ENCODE results near the gene ALDH3A1. TPM values are rescaled to one million over a fixed set of nuclear protein-coding genes. Genes with fewer than 3 reads are reported as not detected.
A peak's percentile ranks its signal among the peaks of the same experiment; 100 is the strongest.

The ALDH3A1 gene
- polyA plus RNA-seq, 6 donors from 2014 or later: 0.19 TPM; not detected in 5

DNA sequence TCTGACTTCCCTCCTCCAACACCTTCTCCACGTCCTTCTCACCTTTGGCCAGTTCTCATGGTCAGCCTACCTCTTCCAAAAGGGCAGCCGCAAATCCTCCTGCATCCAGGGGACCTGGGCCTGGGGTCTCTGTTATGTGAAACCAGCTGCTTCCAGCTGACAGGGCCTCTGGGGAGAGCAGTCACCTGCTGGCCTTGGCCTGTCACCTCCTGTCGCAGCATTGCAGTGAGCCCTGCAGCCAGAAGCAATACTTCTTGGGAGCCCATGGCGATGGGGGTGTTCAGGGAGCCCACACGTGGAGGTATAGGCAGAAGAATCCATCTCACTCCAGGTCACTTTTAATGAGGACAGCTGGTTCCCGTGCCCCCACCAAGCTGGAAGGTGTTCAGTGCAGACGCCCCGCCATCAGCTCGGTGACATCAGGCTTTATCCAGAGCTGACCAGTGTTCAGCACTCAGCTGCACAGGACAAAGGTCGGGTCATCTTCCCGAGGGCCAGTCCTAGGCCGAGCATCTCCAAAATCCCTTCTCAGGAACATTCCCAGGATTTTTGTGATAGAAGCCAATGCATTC, 30.0 kb downstream of the ALDH3A1 start:
- no peaks in the 10 kb centered on the region for H3K9me3 Mint-ChIP-seq
- H3K27ac Mint-ChIP-seq: no peak overlapping the region
- ATAC-seq (ENCODE audit: low read depth in 2 of 2) (no peak), DNase-seq (no peak)
- H3K4me3 Mint-ChIP-seq: no peak overlapping the region
- peaks cover 0 to 25% (median 13%) of the 10 kb centered on the region in 3 donors for H3K27me3 Mint-ChIP-seq
- H3K4me1 Mint-ChIP-seq: peaks cover 0 to 3% (median 3%) of the 10 kb centered on the region in 3 donors
- no peaks in the 10 kb centered on the region for H3K36me3 Mint-ChIP-seq

- Mint-ChIP-seq H3K9me3 (no peaks in the 10 kb centered on the region), H3K27me3 (peaks cover 0 to 23% (median 13%) of the 10 kb centered on the region in 3 donors), H3K36me3 (no peaks in the 10 kb centered on the region), H3K4me1 (peaks cover 0 to 3% (median 0%) of the 10 kb centered on the region in 3 donors), H3K4me3 (no peak overlapping the region), H3K27ac (peak overlapping the region in 1 of 6 donors; percentile 54)
- DNase-seq (no peak), ATAC-seq (ENCODE audit: low read depth in 2 of 2) (no peak)
Observed at GRCh38 chr17:19717411-19717908, 30.6 kb downstream of the ALDH3A1 start.

DNA sequence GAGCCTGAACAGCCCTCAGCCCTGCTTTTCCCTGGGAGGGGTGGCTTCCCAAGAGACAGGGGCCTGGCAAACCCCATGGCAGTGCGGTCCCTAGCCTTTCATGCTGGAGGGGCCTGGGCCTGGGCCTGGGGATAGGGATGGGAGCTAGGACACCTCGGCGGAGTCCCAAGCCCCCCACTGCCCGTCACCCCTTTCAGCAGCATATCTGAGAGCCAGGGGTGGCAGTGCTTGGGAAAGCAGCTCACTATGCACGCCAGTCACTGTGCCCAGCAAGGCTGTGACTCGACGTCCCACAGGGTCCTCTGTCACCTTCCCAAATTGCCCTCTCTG, 31.1 kb downstream of the ALDH3A1 start:
- Mint-ChIP-seq H3K4me1 (peaks cover 0 to 3% (median 0%) of the 10 kb centered on the region in 3 donors), H3K4me3 (no peak overlapping the region), H3K27me3 (peaks cover 0 to 18% (median 13%) of the 10 kb centered on the region in 3 donors), H3K36me3 (no peaks in the 10 kb centered on the region), H3K9me3 (no peaks in the 10 kb centered on the region), H3K27ac (no peak overlapping the region)
- DNase-seq (no peak), ATAC-seq (ENCODE audit: low read depth in 2 of 2) (no peak)

DNA sequence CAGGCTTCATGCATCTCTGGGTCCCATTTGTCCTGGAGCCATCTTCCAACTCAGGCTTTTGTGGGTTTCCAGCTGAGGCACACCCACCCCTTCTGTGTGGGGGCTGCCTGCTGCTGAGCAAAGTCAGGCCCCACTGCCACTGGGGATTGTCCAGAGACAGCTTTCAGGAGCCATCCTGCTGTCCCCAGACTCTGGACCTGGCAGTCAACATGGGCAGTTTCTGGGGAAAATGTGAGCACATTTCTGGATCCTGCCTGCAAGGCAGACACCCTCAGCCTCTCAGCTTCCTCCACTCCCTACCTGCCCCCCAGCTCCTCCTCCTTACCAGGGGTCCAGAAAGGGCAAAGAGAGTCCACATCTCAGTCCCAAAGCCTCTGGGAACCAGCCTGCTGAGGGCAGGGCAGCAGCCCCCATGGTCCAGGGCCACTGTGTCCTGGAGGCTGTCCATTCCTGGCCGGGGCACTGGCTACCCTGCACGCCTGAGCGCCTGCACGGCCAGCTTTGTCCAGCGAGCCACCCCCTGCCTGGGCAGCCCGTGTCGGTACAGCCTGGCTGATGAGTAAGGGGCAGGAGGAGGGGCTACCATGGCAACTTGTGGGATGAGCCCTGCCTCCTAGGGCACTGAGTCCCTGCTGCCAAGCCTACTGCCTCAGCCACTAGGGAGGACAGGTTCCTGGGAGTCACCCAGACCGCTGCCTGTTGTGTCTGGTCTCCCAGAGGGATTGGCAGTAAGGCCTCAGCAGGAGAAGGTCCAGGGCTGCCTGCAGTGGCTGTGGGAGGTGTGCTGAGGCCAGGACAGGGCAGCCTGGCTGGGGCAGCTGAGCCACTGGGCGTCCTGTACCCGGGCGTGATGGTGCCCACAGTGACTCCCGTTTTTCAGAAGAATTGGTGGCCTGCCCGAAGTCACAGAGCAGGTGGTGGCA, 31.7 kb downstream of the ALDH3A1 start, which contains the start of gene SLC47A2:
TSS of gene SLC47A2 (minus strand) at position 477 of the 923 bp plus-strand sequence. CDS start at position 448, 29 bp downstream.
- Mint-ChIP-seq H3K27me3 (peaks cover 0 to 17% (median 13%) of the 10 kb centered on the region in 3 donors), H3K27ac (no peak within 1 kb of the TSS), H3K9me3 (no peaks in the 10 kb centered on the region), H3K4me3 (no peak within 1 kb of the TSS), H3K4me1 (peaks cover 0 to 3% (median 0%) of the 10 kb centered on the region in 3 donors), H3K36me3 (no peaks in the 10 kb centered on the region)
- ATAC-seq (ENCODE audit: low read depth in 2 of 2) (no peak), DNase-seq (no peak)

GRCh38 chr17:19714542-19715411, 33.3 kb downstream of the ALDH3A1 start:
- peaks cover 0 to 2% (median 1%) of the 10 kb centered on the region in 3 donors for H3K27me3 Mint-ChIP-seq
- no peaks in the 10 kb centered on the region for H3K9me3 Mint-ChIP-seq
- peak overlapping the region in 1 of 8 donors; percentile 36 for H3K4me3 Mint-ChIP-seq
- H3K36me3 Mint-ChIP-seq: no peaks in the 10 kb centered on the region
- H3K4me1 Mint-ChIP-seq: no peaks in the 10 kb centered on the region
- ATAC-seq (ENCODE audit: low read depth in 2 of 2) (no peak), DNase-seq (no peak)
- H3K27ac Mint-ChIP-seq: peak overlapping the region in 1 of 6 donors; percentile 52

DNA sequence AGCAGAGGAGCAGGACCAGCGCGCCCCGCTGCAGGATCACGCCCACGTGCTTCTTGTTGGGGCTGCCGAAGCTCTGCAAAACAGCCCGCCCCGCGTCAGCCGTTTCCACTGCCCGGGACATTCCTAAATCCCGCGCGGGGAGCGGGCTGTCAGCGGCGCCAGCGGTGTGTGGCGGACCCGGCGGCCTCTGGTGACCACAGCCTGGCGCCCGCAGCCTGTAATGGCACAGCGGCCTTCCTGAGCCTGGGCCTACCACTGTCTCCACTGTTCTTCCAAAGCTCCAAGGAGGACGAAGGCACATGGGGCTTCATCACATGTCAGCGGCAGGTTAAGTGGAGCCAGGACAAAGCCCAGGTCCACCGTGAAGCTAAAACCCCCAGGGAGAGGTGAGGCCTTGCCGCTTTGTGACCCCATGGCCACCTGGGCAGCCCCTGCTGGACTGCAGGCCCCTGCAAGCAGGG, 34.2 kb downstream of the ALDH3A1 start:
- Mint-ChIP-seq H3K4me3 (no peak overlapping the region), H3K9me3 (no peaks in the 10 kb centered on the region), H3K27ac (no peak overlapping the region), H3K27me3 (no peaks in the 10 kb centered on the region), H3K36me3 (no peaks in the 10 kb centered on the region), H3K4me1 (no peaks in the 10 kb centered on the region)
- DNase-seq (no peak), ATAC-seq (ENCODE audit: low read depth in 2 of 2) (no peak)

DNA sequence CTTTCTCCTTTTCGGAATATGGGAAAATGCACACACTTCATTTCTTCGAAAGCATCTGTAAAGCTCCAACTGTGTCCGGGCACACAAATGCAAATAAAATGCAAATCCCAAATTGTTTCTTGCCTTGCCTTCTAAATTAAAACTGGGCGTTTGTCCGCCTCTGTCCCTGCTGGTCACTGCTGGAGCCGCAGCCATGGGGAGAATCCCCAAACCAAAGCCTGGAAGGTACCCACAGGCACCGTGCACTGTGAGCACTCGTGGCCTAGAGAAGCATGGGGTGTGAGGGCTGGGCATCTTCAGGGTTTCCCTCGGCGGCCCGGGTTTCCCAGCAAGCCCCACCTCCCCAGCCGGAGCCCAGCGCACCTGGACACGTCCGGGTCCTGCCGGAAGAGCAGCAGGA, 34.6 kb downstream of the ALDH3A1 start:
- Mint-ChIP-seq H3K9me3 (no peaks in the 10 kb centered on the region), H3K4me3 (no peak overlapping the region), H3K27me3 (no peaks in the 10 kb centered on the region), H3K4me1 (no peaks in the 10 kb centered on the region), H3K27ac (peak overlapping the region in 1 of 6 donors; percentile 72), H3K36me3 (no peaks in the 10 kb centered on the region)
- DNase-seq (no peak), ATAC-seq (ENCODE audit: low read depth in 2 of 2) (no peak)

DNA sequence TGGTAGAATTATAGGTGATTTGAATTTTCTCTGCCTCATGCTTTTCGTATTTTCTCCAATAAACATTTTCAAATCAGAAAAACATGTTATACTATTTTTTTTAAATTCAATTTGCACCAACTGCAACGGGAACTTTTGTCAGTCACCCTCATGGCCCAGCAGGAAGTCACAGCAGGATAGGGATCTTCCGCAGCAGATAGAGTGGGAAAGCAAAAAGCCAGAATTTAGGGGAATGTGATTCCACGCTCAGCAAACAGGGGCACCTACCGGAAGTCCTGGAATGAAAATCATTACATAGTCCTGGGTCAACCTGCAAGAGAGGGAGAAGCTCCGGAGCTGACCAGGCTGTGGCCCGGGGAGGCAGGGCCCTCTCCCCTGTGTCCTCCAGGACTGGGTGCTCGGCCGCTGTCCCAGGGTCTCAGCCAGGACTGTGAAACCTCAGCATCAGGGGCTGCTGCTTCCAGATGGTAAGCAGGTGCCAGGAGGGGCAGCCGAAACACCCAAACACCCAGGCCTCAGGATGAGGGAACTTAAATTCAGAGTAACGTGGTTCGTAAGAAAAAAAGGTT, 35.6 kb downstream of the ALDH3A1 start:
- H3K9me3 Mint-ChIP-seq: no peaks in the 10 kb centered on the region
- DNase-seq (no peak), ATAC-seq (ENCODE audit: low read depth in 2 of 2) (no peak)
- H3K27me3 Mint-ChIP-seq: no peaks in the 10 kb centered on the region
- no peaks in the 10 kb centered on the region for H3K36me3 Mint-ChIP-seq
- no peak overlapping the region for H3K27ac Mint-ChIP-seq
- H3K4me3 Mint-ChIP-seq: no peak overlapping the region
- H3K4me1 Mint-ChIP-seq: no peaks in the 10 kb centered on the region

DNA sequence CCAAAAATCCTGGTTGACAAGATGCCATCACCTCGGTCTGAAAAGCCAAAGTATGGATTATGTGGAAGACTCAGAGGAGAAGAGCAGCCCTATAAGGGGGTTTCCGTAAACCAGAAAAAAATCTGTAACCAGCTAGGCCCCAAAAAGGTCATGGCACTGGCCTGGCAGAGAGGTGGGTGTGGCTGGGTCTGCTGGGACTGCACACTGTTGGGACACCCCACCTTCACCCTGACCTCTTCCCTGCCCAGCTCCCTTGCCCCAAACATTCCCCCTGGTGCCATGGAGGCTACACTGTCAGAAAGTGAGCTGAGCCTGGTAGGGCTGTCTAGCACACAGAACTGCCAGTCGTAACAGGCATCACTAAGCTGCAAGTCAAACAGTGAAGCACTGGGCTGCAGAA, 38.3 kb downstream of the ALDH3A1 start:
- Mint-ChIP-seq H3K4me1 (no peaks in the 10 kb centered on the region), H3K27ac (peak overlapping the region in 1 of 6 donors; percentile 22), H3K9me3 (no peaks in the 10 kb centered on the region), H3K36me3 (no peaks in the 10 kb centered on the region), H3K4me3 (no peak overlapping the region), H3K27me3 (no peaks in the 10 kb centered on the region)
- ATAC-seq (ENCODE audit: low read depth in 2 of 2) (no peak), DNase-seq (no peak)

GRCh38 chr17:19708431-19709175, 39.5 kb downstream of the ALDH3A1 start:
- Mint-ChIP-seq H3K27me3 (no peaks in the 10 kb centered on the region), H3K36me3 (no peaks in the 10 kb centered on the region), H3K4me1 (no peaks in the 10 kb centered on the region)

DNA sequence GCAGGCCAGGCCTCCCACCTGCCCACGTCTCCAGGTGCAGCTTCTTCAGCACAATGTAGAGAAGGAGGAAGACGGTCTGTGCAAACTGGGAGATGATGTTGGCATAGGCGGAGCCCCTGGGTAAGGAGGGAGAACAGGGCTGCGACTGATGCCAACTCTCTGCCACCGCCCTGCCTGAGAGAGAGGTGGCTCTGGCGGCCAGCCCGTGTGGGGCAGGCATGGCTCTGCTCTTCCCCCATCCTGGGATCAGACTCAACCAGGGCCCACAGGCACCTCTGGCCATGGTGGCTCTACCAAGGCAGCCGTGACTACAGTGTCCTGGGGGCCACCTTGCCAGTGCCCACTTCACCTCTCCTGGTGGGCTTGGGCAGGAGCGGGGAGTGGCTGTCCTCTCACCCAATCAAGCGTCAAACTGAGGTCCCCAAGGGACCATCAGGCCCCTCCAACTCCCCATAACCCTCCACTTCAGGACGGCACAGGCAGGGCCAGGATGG, 40.3 kb downstream of the ALDH3A1 start:
- DNase-seq (no peak), ATAC-seq (ENCODE audit: low read depth in 2 of 2) (no peak)
- Mint-ChIP-seq H3K27me3 (no peaks in the 10 kb centered on the region), H3K4me1 (no peaks in the 10 kb centered on the region), H3K4me3 (peak overlapping the region in 1 of 8 donors; percentile 25), H3K27ac (peak overlapping the region in 1 of 6 donors; percentile 67), H3K36me3 (no peaks in the 10 kb centered on the region), H3K9me3 (no peaks in the 10 kb centered on the region)

More at GRCh38 chr17:19708431-19709175, 39.5 kb downstream of the ALDH3A1 start:
- H3K9me3 Mint-ChIP-seq: no peaks in the 10 kb centered on the region
- no peak overlapping the region for H3K27ac Mint-ChIP-seq
- ATAC-seq (ENCODE audit: low read depth in 2 of 2) (no peak), DNase-seq (no peak)
- no peak overlapping the region for H3K4me3 Mint-ChIP-seq

All from naive B cell (primary cell).